Measurements from ENCODE around the gene CLDN6.

DNA sequence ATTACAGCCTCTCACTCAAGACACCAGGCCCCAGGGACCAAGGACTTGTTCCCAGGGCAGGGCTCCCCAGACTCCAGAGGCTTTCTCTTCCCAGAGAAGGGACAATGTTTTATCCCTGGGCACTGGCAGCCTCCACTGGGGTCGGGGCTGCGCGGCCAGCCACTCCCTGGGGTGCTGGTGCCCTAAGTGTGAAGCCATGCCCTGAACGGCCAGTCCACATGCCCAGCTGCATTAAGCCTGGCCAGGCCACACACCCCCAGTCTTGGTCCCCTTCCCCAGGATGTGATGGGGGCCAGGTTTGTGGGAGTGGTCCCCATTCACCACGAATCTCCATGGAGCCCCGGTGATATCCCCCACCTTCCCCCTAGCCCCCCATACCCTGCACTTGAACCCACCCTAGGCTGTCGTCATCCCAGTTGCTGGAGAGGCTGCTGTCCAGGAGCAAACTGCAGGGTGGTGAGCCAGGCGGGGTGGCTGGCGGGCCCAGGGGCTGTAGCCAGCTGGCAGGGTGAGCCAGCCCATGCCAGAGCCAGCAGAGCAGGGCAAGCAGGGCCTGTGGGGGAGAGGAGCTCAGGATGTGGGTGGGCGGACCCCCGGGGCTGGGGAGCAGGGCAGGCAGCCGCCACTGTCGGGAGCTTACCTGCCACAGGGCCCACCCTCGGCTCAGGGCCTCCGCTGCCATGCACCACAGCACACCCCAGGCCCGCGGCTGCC lies 44.2 kb downstream of the CLDN6 start:
- TF ChIP-seq, protein P1, sequence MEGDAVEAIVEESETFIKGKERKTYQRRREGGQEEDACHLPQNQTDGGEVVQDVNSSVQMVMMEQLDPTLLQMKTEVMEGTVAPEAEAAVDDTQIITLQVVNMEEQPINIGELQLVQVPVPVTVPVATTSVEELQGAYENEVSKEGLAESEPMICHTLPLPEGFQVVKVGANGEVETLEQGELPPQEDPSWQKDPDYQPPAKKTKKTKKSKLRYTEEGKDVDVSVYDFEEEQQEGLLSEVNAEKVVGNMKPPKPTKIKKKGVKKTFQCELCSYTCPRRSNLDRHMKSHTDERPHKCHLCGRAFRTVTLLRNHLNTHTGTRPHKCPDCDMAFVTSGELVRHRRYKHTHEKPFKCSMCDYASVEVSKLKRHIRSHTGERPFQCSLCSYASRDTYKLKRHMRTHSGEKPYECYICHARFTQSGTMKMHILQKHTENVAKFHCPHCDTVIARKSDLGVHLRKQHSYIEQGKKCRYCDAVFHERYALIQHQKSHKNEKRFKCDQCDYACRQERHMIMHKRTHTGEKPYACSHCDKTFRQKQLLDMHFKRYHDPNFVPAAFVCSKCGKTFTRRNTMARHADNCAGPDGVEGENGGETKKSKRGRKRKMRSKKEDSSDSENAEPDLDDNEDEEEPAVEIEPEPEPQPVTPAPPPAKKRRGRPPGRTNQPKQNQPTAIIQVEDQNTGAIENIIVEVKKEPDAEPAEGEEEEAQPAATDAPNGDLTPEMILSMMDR (IDR thresholded peaks at IDR 0.05; ENCODE audit: low read length) = no peak
- no peak for TF ChIP-seq EZH2 (IDR thresholded peaks at IDR 0.05; ENCODE audit: borderline replicate concordance, low read length)

Data from OCI-LY1 (cell line).